Kidney (tissue), 14 donors: ENCODE measurements around the gene TMCO4. TPM values are rescaled to one million over a fixed set of nuclear protein-coding genes. Genes with fewer than 3 reads are reported as not detected.
A peak's percentile ranks its signal among the peaks of the same experiment; 100 is the strongest.

Experiments
- DNase-seq, 5 donors: peaks; one replicate each; pipeline ENCODE4 v3.0.0-alpha.2; 2013 to 2020
- FAIRE-seq: peaks from 2 replicates; lab custom pipeline; 2012; peaks lifted over from hg19 to GRCh38; lab: Jason Lieb, UNC
- H3K27ac ChIP-seq, 2 donors: one replicate each; pipeline ENCODE4 v1.7.0; 2013; ENCODE audit warnings: low read depth in 2 of 2, low read length in 2 of 2, inconsistent platforms in 1 of 2
- H3K27me3 ChIP-seq: one replicate; pipeline ENCODE4 v1.7.1; 2013; ENCODE audit warnings: low read length, inconsistent platforms; ENCODE audit not compliant: control insufficient read depth, insufficient read depth
- H3K36me3 ChIP-seq, 3 donors: one replicate each; pipeline versions ENCODE4 v1.7.0 to v1.7.1; 2013; ENCODE audit warnings: low read length in 3 of 3, control low read depth in 1 of 3, inconsistent platforms in 1 of 3; ENCODE audit not compliant: insufficient read depth in 3 of 3, control insufficient read depth in 2 of 3
- H3K4me1 ChIP-seq, 3 donors: one replicate each; pipeline versions ENCODE4 v1.7.0 to v1.7.1; 2013; ENCODE audit warnings: low read length in 3 of 3, inconsistent platforms in 1 of 3, low read depth in 1 of 3; ENCODE audit not compliant: control insufficient read depth in 2 of 3, insufficient read depth in 2 of 3
- H3K4me3 ChIP-seq, 3 donors: one replicate each; pipeline versions ENCODE4 v1.7.0 to v1.8.1; 2013; ENCODE audit warnings: low read length in 3 of 3, control low read depth in 1 of 3, inconsistent platforms in 1 of 3
- H3K9ac ChIP-seq, 3 donors: one replicate each; pipeline versions ENCODE4 v1.7.0 to v1.7.1; 2013; ENCODE audit warnings: low read length in 3 of 3, control low read depth in 1 of 3, inconsistent platforms in 1 of 3
- H3K9me3 ChIP-seq, 3 donors: one replicate each; pipeline versions ENCODE4 v1.7.0 to v1.7.1; 2013; ENCODE audit warnings: low read length in 3 of 3, control low read depth in 1 of 3, inconsistent platforms in 1 of 3; ENCODE audit not compliant: control insufficient read depth in 2 of 3, insufficient read depth in 1 of 3
- CTCF ChIP-seq: IDR thresholded peaks from 3 replicates; pipeline ENCODE4 v1.5.1; 2012; ENCODE audit warnings: mild to moderate bottlenecking, moderate library complexity, borderline replicate concordance; ENCODE audit not compliant: insufficient read depth; ENCODE audit errors: extremely low read depth
- intact Hi-C: fragments of 100-400 bp; cut with DNase I; formaldehyde crosslinking; loops from one replicate; pipeline ENCODE4 v1.11.1; 2022
- polyA plus RNA-seq: library from polyadenylated mRNA; stranded (reverse); fragments of 350-450 nt; fragmentation: Illumina TruSeq; extraction: RNeasy Lipid Tissue Mini Kit (QIAGEN cat#74804); gene quantifications from one replicate; pipeline ENCODE4 v1.2.3, GENCODE V29; 2014; ENCODE audit warnings: low read depth, low replicate concordance; ENCODE audit not compliant: insufficient read depth
- total RNA-seq: library from RNA; stranded (reverse); fragmentation: NEBNext Ultra II Directional; extraction: Animal tissue kit (Norgen Biotek cat#: 25700); gene quantifications from one replicate; pipeline ENCODE4 v1.2.1, GENCODE V29; 2021
- donor health status: control.
- donor health status: control.
- donor health status: control.
- donor health status: control.
- donor health status: control.
- donor health status: DM: yes; HTN: yes; CAD: no.
- donor health status: Normal renal cell carcinoma (clear cell type).

The TMCO4 gene
- total and polyA plus RNA-seq, 2 donors from 2014 or later: 35.0 to 36.5 TPM

GRCh38 chr1:19715334-19716203 is 84.1 kb downstream of the TMCO4 start:
- no peaks in the 10 kb centered on the region for H3K4me1 ChIP-seq
- no peak overlapping the region for H3K4me3 ChIP-seq
- peak; percentile 78 for TF ChIP-seq CTCF
- H3K9ac ChIP-seq: no peak overlapping the region
- FAIRE-seq (peak; percentile 78), DNase-seq (peak; percentile 95 to 97 (median 97))
- H3K36me3 ChIP-seq: no peaks in the 10 kb centered on the region
- H3K27ac ChIP-seq: peak overlapping the region in 1 of 2 donors; percentile 6
- H3K27me3 ChIP-seq: no peaks in the 10 kb centered on the region
- intact Hi-C loops: no loop called here
- H3K9me3 ChIP-seq: no peaks in the 10 kb centered on the region

GRCh38 chr1:19712928-19713327 is 86.8 kb downstream of the TMCO4 start:
- Histone ChIP-seq H3K4me1 (peaks cover 0 to 6% (median 0%) of the 10 kb centered on the region in 3 donors), H3K27ac (no peak overlapping the region), H3K4me3 (no peak overlapping the region), H3K27me3 (no peaks in the 10 kb centered on the region), H3K9ac (no peak overlapping the region), H3K36me3 (no peaks in the 10 kb centered on the region), H3K9me3 (no peaks in the 10 kb centered on the region)
- intact Hi-C loops: no loop called here
- peak in 1 of 5 donors; percentile 34 for DNase-seq
- no peak for FAIRE-seq
- no peak for TF ChIP-seq CTCF

- TF ChIP-seq CTCF: no peak
- H3K36me3 ChIP-seq: no peaks in the 10 kb centered on the region
- H3K9me3 ChIP-seq: no peaks in the 10 kb centered on the region
- H3K4me1 ChIP-seq: peaks cover 0 to 6% (median 0%) of the 10 kb centered on the region in 3 donors
- intact Hi-C loops: no loop called here
- DNase-seq: peak; percentile 53 to 91 (median 64)
- no peaks in the 10 kb centered on the region for H3K27me3 ChIP-seq
- peak overlapping the region in 1 of 2 donors; percentile 19 for H3K27ac ChIP-seq
- FAIRE-seq: no peak
- no peak overlapping the region for H3K4me3 ChIP-seq
- no peak overlapping the region for H3K9ac ChIP-seq
These were observed 88.7 kb downstream of the TMCO4 start for GRCh38 chr1:19710825-19711611.
